Ishikawa (cell line): ENCODE data around the gene KRTAP5-1.

Source experiments
- CEBPB ChIP-seq: IDR thresholded peaks from 2 replicates; pipeline ENCODE4 v1.6.1; 2012
- CREB1 ChIP-seq: IDR thresholded peaks from 2 replicates; pipeline ENCODE4 v1.6.1; 2012; ENCODE audit warnings: low read depth
- MAX ChIP-seq: IDR thresholded peaks from 2 replicates; pipeline ENCODE4 v1.6.1; 2012
- REST ChIP-seq: IDR thresholded peaks from 2 replicates; pipeline ENCODE4 v1.6.1; 2012; ENCODE audit warnings: low read depth, mild to moderate bottlenecking
- TAF1 ChIP-seq: IDR thresholded peaks from 2 replicates; pipeline ENCODE4 v1.6.1; 2012; ENCODE audit warnings: low read depth, mild to moderate bottlenecking
- USF1 ChIP-seq: IDR thresholded peaks from 2 replicates; pipeline ENCODE4 v1.6.1; 2012
- YY1 ChIP-seq: IDR thresholded peaks from 2 replicates; pipeline ENCODE4 v1.6.1; 2012; ENCODE audit warnings: low read depth
- ZBTB7A ChIP-seq: IDR thresholded peaks from 2 replicates; pipeline ENCODE4 v1.6.1; 2012; ENCODE audit warnings: low read depth

GRCh38 chr11:1561266-1561665 is 23.8 kb downstream of the KRTAP5-1 start:
- no peak for TF ChIP-seq YY1
- TF ChIP-seq CREB1 = no peak
- TF ChIP-seq MAX = no peak
- no peak for TF ChIP-seq TAF1
- TF ChIP-seq USF1 = no peak
- TF ChIP-seq ZBTB7A = no peak
- no peak for TF ChIP-seq CEBPB
- TF ChIP-seq REST = no peak
